H9 (cell line): ENCODE results near the gene IMP3. TPM values are rescaled to one million over a fixed set of nuclear protein-coding genes. Genes with fewer than 3 reads are reported as not detected.

ENCODE experiments used
- DNase-seq: peaks from one replicate; pipeline ENCODE4 v3.0.0-alpha.2; 2017
- H2AFZ ChIP-seq: one replicate; pipeline ENCODE4 v1.6.1; 2013; ENCODE audit warnings: mild to moderate bottlenecking, low read length, control low read depth, moderate library complexity
- H2AK5ac ChIP-seq: 2 replicates; pipeline ENCODE4 v1.6.1; 2013; ENCODE audit warnings: low read length, control low read depth, mixed read lengths; ENCODE audit not compliant: insufficient read length
- H2BK120ac ChIP-seq: one replicate; pipeline ENCODE4 v1.6.1; 2013; ENCODE audit warnings: low read depth, mild to moderate bottlenecking, low read length, control low read depth, inconsistent platforms; ENCODE audit not compliant: poor library complexity, severe bottlenecking
- H2BK12ac ChIP-seq: 2 replicates; pipeline ENCODE4 v1.6.1; 2013; ENCODE audit warnings: low read length, control low read depth, mixed read lengths, low read depth; ENCODE audit not compliant: insufficient read length
- H2BK15ac ChIP-seq: 2 replicates; pipeline ENCODE4 v1.6.1; 2013; ENCODE audit warnings: low read depth, low read length, control low read depth
- H2BK20ac ChIP-seq: one replicate; pipeline ENCODE4 v1.6.1; 2013; ENCODE audit warnings: low read depth, mild to moderate bottlenecking, low read length, control low read depth, inconsistent platforms; ENCODE audit not compliant: poor library complexity, severe bottlenecking
- H2BK5ac ChIP-seq: 2 replicates; pipeline ENCODE4 v1.6.1; 2013; ENCODE audit warnings: low read length, control low read depth, mixed read lengths; ENCODE audit not compliant: insufficient read length
- H3K14ac ChIP-seq: 2 replicates; pipeline ENCODE4 v1.6.1; 2013; ENCODE audit warnings: low read length, control low read depth; ENCODE audit not compliant: insufficient read depth
- H3K18ac ChIP-seq: 2 replicates; pipeline ENCODE4 v1.6.1; 2013; ENCODE audit warnings: low read depth, mild to moderate bottlenecking, mixed read lengths, low read length, control low read depth; ENCODE audit not compliant: insufficient read length
- H3K23ac ChIP-seq: 2 replicates; pipeline ENCODE4 v1.6.1; 2013; ENCODE audit warnings: low read length, control low read depth, mixed read lengths, low read depth; ENCODE audit not compliant: insufficient read length
- H3K23me2 ChIP-seq: 2 replicates; pipeline ENCODE4 v1.6.1; 2013; ENCODE audit warnings: low read depth, mild to moderate bottlenecking, mixed read lengths, low read length, control low read depth; ENCODE audit not compliant: insufficient read length, poor library complexity, severe bottlenecking
- H3K27ac ChIP-seq: 2 replicates; pipeline ENCODE4 v1.5.1; 2013; ENCODE audit warnings: low read length, control low read depth, mixed read lengths, low read depth; ENCODE audit not compliant: insufficient read length
- H3K27me3 ChIP-seq: 2 replicates; pipeline ENCODE4 v1.6.1; 2013; ENCODE audit warnings: low read length, control low read depth, inconsistent platforms; ENCODE audit not compliant: insufficient read depth
- H3K4ac ChIP-seq: 2 replicates; pipeline ENCODE4 v1.6.1; 2013; ENCODE audit warnings: low read depth, mild to moderate bottlenecking, control low read depth, inconsistent platforms, low read length, moderate library complexity
- H3K4me1 ChIP-seq: 2 replicates; pipeline ENCODE4 v1.6.1; 2013; ENCODE audit warnings: low read length, control low read depth, inconsistent platforms; ENCODE audit not compliant: insufficient read depth
- H3K4me2 ChIP-seq: 2 replicates; pipeline ENCODE4 v1.6.1; 2013; ENCODE audit warnings: low read length, control low read depth, mixed read lengths; ENCODE audit not compliant: insufficient read length, insufficient read depth
- H3K56ac ChIP-seq: 2 replicates; pipeline ENCODE4 v1.6.1; 2013; ENCODE audit warnings: low read depth, mild to moderate bottlenecking, mixed read lengths, low read length, control low read depth; ENCODE audit not compliant: insufficient read length
- H3K79me1 ChIP-seq: 2 replicates; pipeline ENCODE4 v1.6.1; 2013; ENCODE audit warnings: low read depth, mild to moderate bottlenecking, moderate library complexity, low read length, control low read depth, inconsistent platforms; ENCODE audit not compliant: insufficient read depth, poor library complexity, severe bottlenecking
- H3K79me2 ChIP-seq: 2 replicates; pipeline ENCODE4 v1.6.1; 2013; ENCODE audit warnings: low read length, control low read depth, inconsistent platforms; ENCODE audit not compliant: insufficient read depth
- H3K9ac ChIP-seq: 2 replicates; pipeline ENCODE4 v1.6.1; 2013; ENCODE audit warnings: low read length, control low read depth, mixed read lengths; ENCODE audit not compliant: insufficient read length; ENCODE audit errors: extremely low read depth
- H3K9me3 ChIP-seq: one replicate; pipeline ENCODE4 v1.6.1; 2013; ENCODE audit warnings: low read depth, low read length, inconsistent platforms; ENCODE audit not compliant: control insufficient read depth
- H3T11ph ChIP-seq: one replicate; pipeline ENCODE4 v1.6.1; 2013; ENCODE audit warnings: mild to moderate bottlenecking, low read length, control low read depth, inconsistent platforms
- H4K20me1 ChIP-seq: one replicate; pipeline ENCODE4 v1.6.1; 2013; ENCODE audit not compliant: control insufficient read depth, insufficient read length, insufficient read depth
- H4K5ac ChIP-seq: 2 replicates; pipeline ENCODE4 v1.6.1; 2013; ENCODE audit warnings: low read depth, mild to moderate bottlenecking, mixed read lengths, low read length, control low read depth; ENCODE audit not compliant: insufficient read length
- H4K8ac ChIP-seq: replicated peaks from 2 replicates; pipeline ENCODE4 v1.6.1; 2013; ENCODE audit warnings: low read length, control low read depth, mixed read lengths, low read depth; ENCODE audit not compliant: insufficient read length
- H4K91ac ChIP-seq: 2 replicates; pipeline ENCODE4 v1.6.1; 2013; ENCODE audit warnings: low read depth, mild to moderate bottlenecking, moderate library complexity, mixed read lengths, low read length, control low read depth; ENCODE audit not compliant: insufficient read length
- H3K27ac Mint-ChIP-seq, 3 experiments: 2 replicates in 2 of 3; 3 replicates in 1 of 3; pipeline ENCODE4 v1.8.0; 2020 to 2021; ENCODE audit warnings: mixed read lengths in 3 of 3, mild to moderate bottlenecking in 1 of 3, moderate library complexity in 1 of 3
- H3K27me3 Mint-ChIP-seq: 2 replicates; pipeline ENCODE4 v1.8.0; 2021; ENCODE audit warnings: low read depth, mild to moderate bottlenecking, moderate library complexity, mixed read lengths
- H3K36me3 Mint-ChIP-seq, 3 experiments: 2 replicates in 2 of 3; 3 replicates in 1 of 3; pipeline ENCODE4 v1.8.0; 2020 to 2021; ENCODE audit warnings: low read depth in 3 of 3, mixed read lengths in 3 of 3; ENCODE audit not compliant: insufficient read depth in 1 of 3
- H3K4me1 Mint-ChIP-seq, 2 experiments: 2 replicates each; pipeline ENCODE4 v1.8.0; 2020; ENCODE audit warnings: mixed read lengths in 2 of 2
- H3K4me3 Mint-ChIP-seq, 2 experiments: 2 replicates in 1 of 2; 3 replicates in 1 of 2; pipeline ENCODE4 v1.8.0; 2020 to 2021; ENCODE audit warnings: mild to moderate bottlenecking in 2 of 2, mixed read lengths in 2 of 2, moderate library complexity in 1 of 2
- H3K9me3 Mint-ChIP-seq, 2 experiments: 2 replicates in 1 of 2; 3 replicates in 1 of 2; pipeline ENCODE4 v1.8.0; 2020; ENCODE audit warnings: mild to moderate bottlenecking in 2 of 2, mixed read lengths in 2 of 2, moderate library complexity in 1 of 2
- WGBS: extraction: QIAGEN DNeasy Blood & Tissue Kit; methylation state at CpG from one replicate; pipeline ENCODE4 v1.1.7; 2013; ENCODE audit warnings: missing lambda C conversion rate, low lambda C conversion rate, mixed read lengths; ENCODE audit not compliant: insufficient read length; ENCODE audit errors: extremely low coverage; 5-methylcytosine and 5-hydroxymethylcytosine counted together
- total RNA-seq: library from RNA; stranded (reverse); gene quantifications from 2 replicates; pipeline ENCODE4 v1.2.1, GENCODE V29; 2021
- TF ChIP-seq, protein P1 (sequence below): fragments of 200-600 bp; sonication (generic); conservative IDR thresholded peaks from 3 replicates; pipeline ENCODE4 v1.8.0; 2021; ENCODE audit warnings: antibody characterized with exemption, mild to moderate bottlenecking

The IMP3 gene
- total RNA-seq, 1 experiment from 2014 or later = 97.9 TPM

- H3K18ac ChIP-seq = no peak overlapping the region
- H3K9me3 ChIP-seq = no peaks in the 10 kb centered on the region
- H3K4me1 ChIP-seq = peaks cover 8% of the 10 kb centered on the region; the same call in 1 of the 2 replicates
- no peak overlapping the region for H2BK120ac ChIP-seq
- peaks cover 0 to 2% (median 0%) of the 10 kb centered on the region in 3 experiments; a peak in 2 of 7 replicates for H3K36me3 Mint-ChIP-seq
- no peak overlapping the region for H3T11ph ChIP-seq
- H3K4me3 Mint-ChIP-seq = no peak overlapping the region
- H3K9me3 Mint-ChIP-seq = no peaks in the 10 kb centered on the region; a peak in 1 of 5 replicates
- no peak overlapping the region for H2BK5ac ChIP-seq
- H4K20me1 ChIP-seq = no peaks in the 10 kb centered on the region
- no peak overlapping the region for H2AK5ac ChIP-seq
- H4K8ac ChIP-seq = no peak overlapping the region
- WGBS = no CpG with 5 or more reads among the region's 10 CpGs
- H2BK20ac ChIP-seq = no peak overlapping the region
- no peak for DNase-seq
- H3K4me1 Mint-ChIP-seq = peaks cover 17 to 24% of the 10 kb centered on the region in 2 experiments
- no peaks in the 10 kb centered on the region for H3K79me2 ChIP-seq
- no peak overlapping the region for H2AFZ ChIP-seq
- no peak overlapping the region for H4K5ac ChIP-seq
- H2BK15ac ChIP-seq = no peak overlapping the region
- H3K56ac ChIP-seq = no peak overlapping the region
- H3K4ac ChIP-seq = no peak overlapping the region
- H2BK12ac ChIP-seq = no peak overlapping the region
- no peak overlapping the region for H3K4me2 ChIP-seq
- no peaks in the 10 kb centered on the region for H3K27me3 ChIP-seq
- TF ChIP-seq, protein P1, sequence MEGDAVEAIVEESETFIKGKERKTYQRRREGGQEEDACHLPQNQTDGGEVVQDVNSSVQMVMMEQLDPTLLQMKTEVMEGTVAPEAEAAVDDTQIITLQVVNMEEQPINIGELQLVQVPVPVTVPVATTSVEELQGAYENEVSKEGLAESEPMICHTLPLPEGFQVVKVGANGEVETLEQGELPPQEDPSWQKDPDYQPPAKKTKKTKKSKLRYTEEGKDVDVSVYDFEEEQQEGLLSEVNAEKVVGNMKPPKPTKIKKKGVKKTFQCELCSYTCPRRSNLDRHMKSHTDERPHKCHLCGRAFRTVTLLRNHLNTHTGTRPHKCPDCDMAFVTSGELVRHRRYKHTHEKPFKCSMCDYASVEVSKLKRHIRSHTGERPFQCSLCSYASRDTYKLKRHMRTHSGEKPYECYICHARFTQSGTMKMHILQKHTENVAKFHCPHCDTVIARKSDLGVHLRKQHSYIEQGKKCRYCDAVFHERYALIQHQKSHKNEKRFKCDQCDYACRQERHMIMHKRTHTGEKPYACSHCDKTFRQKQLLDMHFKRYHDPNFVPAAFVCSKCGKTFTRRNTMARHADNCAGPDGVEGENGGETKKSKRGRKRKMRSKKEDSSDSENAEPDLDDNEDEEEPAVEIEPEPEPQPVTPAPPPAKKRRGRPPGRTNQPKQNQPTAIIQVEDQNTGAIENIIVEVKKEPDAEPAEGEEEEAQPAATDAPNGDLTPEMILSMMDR = no peak
- no peak overlapping the region for H3K23ac ChIP-seq
- H3K27me3 Mint-ChIP-seq = peaks cover 2% of the 10 kb centered on the region
- H4K91ac ChIP-seq = no peak overlapping the region
- no peaks in the 10 kb centered on the region for H3K79me1 ChIP-seq
- no peak overlapping the region for H3K9ac ChIP-seq
- peak overlapping the region in 2 of 3 experiments; percentile 36 to 52; a peak in 2 of 7 replicates for H3K27ac Mint-ChIP-seq
- no peak overlapping the region for H3K14ac ChIP-seq
- H3K23me2 ChIP-seq = no peaks in the 10 kb centered on the region
- no peak overlapping the region for H3K27ac ChIP-seq
Measured at GRCh38 chr15:75673426-75674235, 33.6 kb upstream of the IMP3 start.
